Vagina (tissue), 2 donors: ENCODE results near the gene SAMD7.

Experiments
- POLR2A ChIP-seq, 2 donors: fragments of 450-650 bp; IDR thresholded peaks; one replicate each; pipeline ENCODE4 v1.6.1; 2017; ENCODE audit warnings: antibody characterized with exemption in 2 of 2, mild to moderate bottlenecking in 2 of 2, moderate library complexity in 2 of 2
- TF ChIP-seq, protein P1 (sequence below), 3 experiments: fragments of 450-650 bp in 2 of 3; fragments of 200-600 bp in 1 of 3; sonication (generic) in 1 of 3; IDR thresholded peaks; one replicate each; pipeline ENCODE4 v1.5.1; 2017 to 2019; ENCODE audit warnings: antibody characterized with exemption in 3 of 3, mild to moderate bottlenecking in 2 of 3, moderate library complexity in 2 of 3

DNA sequence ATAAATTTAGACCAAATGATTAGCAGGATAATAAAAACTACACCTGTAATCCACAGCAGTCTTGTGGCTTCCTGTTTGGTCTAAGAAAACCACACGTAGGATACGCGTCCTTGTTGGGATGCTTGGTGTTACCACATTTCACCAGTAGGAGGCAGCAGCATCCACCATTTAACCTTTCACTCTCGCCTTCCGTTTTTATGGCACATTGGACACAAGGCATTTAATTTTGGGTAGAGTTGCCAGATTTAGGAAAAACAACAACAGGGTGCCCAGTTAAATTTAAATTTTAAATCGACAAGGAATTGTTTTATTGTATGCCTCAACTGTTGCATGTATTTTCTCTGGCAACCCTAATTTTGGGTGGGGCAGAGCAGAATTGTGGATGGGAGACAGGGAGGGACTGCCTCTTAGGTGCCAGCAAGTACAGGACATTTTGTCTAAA, 47.9 kb upstream of the SAMD7 start:
- no peak for TF ChIP-seq POLR2A (IDR thresholded peaks at IDR 0.05)
- TF ChIP-seq, protein P1, sequence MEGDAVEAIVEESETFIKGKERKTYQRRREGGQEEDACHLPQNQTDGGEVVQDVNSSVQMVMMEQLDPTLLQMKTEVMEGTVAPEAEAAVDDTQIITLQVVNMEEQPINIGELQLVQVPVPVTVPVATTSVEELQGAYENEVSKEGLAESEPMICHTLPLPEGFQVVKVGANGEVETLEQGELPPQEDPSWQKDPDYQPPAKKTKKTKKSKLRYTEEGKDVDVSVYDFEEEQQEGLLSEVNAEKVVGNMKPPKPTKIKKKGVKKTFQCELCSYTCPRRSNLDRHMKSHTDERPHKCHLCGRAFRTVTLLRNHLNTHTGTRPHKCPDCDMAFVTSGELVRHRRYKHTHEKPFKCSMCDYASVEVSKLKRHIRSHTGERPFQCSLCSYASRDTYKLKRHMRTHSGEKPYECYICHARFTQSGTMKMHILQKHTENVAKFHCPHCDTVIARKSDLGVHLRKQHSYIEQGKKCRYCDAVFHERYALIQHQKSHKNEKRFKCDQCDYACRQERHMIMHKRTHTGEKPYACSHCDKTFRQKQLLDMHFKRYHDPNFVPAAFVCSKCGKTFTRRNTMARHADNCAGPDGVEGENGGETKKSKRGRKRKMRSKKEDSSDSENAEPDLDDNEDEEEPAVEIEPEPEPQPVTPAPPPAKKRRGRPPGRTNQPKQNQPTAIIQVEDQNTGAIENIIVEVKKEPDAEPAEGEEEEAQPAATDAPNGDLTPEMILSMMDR (IDR thresholded peaks at IDR 0.05): peak; percentile 51 to 69 (median 58)
